Measurements from ENCODE around the gene DNAH2.

GRCh38 chr17:7798839-7799238 lies 81.3 kb downstream of the DNAH2 start:
- TF ChIP-seq CTCF (tag by site-specific recombination; IDR thresholded peaks at IDR 0.05) (no peak), TRIM28 (IDR thresholded peaks at IDR 0.05; ENCODE audit: borderline replicate concordance, low read length) (no peak), ZNF211 (tag by site-specific recombination; IDR thresholded peaks at IDR 0.05; ENCODE audit: low read depth) (no peak), ZFP37 (tag by site-specific recombination; IDR thresholded peaks at IDR 0.05) (no peak), ZNF184 (tag by site-specific recombination; IDR thresholded peaks at IDR 0.05) (no peak), ZBTB1 (tag by site-specific recombination; IDR thresholded peaks at IDR 0.05) (no peak), ZNF626 (tag by site-specific recombination; IDR thresholded peaks at IDR 0.05) (no peak), ZNF629 (tag by site-specific recombination; IDR thresholded peaks at IDR 0.05) (no peak), PRDM1 (tag by site-specific recombination; IDR thresholded peaks at IDR 0.05) (no peak), ZNF76 (tag by site-specific recombination; IDR thresholded peaks at IDR 0.05; ENCODE audit: borderline replicate concordance, low read depth) (no peak), ZFP41 (tag by site-specific recombination; IDR thresholded peaks at IDR 0.05; ENCODE audit: borderline replicate concordance) (no peak), ZNF654 (tag by site-specific recombination; IDR thresholded peaks at IDR 0.05; ENCODE audit: low read depth) (no peak)
- TF ChIP-seq, protein P1, sequence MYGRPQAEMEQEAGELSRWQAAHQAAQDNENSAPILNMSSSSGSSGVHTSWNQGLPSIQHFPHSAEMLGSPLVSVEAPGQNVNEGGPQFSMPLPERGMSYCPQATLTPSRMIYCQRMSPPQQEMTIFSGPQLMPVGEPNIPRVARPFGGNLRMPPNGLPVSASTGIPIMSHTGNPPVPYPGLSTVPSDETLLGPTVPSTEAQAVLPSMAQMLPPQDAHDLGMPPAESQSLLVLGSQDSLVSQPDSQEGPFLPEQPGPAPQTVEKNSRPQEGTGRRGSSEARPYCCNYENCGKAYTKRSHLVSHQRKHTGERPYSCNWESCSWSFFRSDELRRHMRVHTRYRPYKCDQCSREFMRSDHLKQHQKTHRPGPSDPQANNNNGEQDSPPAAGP (tag by site-specific recombination; IDR thresholded peaks at IDR 0.05) = no peak
- TF ChIP-seq, protein P2, sequence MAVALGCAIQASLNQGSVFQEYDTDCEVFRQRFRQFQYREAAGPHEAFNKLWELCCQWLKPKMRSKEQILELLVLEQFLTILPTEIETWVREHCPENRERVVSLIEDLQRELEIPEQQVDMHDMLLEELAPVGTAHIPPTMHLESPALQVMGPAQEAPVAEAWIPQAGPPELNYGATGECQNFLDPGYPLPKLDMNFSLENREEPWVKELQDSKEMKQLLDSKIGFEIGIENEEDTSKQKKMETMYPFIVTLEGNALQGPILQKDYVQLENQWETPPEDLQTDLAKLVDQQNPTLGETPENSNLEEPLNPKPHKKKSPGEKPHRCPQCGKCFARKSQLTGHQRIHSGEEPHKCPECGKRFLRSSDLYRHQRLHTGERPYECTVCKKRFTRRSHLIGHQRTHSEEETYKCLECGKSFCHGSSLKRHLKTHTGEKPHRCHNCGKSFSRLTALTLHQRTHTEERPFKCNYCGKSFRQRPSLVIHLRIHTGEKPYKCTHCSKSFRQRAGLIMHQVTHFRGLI (tag by site-specific recombination; IDR thresholded peaks at IDR 0.05) = no peak

Measured in HEK293 (cell line).